HUDEP-2 (cell line): ENCODE data around the gene STXBP5L.
"Not testable (repeated sequence)": the region's sequence is repeated elsewhere in the genome, so short reads cannot be mapped to it uniquely, and the experiment has no call there.

Source experiments
- DNase-seq, 76 experiments: peaks; one replicate each; lab custom pipeline; 2025; ENCODE audit not compliant: unreplicated experiment in 76 of 76; lab: John Stamatoyannopoulos, UW

STXBP5L gene

GRCh38 chr3:121223116-121223515 is 315.1 kb downstream of the STXBP5L start:
- DNase-seq: no peak

DNA sequence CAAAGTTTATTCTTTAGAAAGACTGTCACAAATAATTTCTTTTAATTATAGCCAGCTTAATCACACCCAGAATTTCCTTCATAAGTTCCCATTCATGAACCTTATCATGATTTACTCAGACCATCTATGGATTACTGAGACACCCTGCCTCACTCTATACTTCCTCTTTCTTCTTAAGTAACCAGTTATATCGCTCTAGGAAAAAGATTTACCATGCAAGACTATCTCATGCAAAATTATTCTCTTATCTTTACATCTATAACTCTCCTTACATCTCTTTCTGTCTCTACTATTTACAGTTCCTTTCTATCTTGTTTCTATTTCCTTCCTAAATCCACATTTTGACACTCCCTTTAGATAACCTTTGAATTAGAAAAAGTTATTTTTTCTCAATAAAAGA is 321.0 kb downstream of the STXBP5L start:
- DNase-seq: no peak

GRCh38 chr3:121230194-121230593 is 322.2 kb downstream of the STXBP5L start:
- DNase-seq: not testable (repeated sequence)

DNA sequence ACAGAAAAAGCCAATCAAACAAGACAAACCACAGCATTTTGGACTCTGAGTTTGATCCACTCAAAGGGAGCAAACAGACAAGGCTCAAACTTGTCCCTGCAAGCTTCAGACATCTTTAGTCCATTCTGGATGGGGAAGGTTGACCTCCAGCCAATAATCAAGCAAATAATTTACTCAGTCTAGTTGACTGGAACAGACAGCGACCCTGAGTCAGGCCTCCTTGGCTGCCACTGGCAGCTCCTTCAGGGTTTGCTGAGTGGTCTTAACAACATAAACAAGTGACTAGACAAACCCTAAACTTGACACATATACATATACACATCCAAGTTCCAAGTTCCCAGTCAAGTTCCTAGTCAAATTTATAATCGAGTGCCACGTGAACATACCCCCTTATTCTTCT is 323.9 kb downstream of the STXBP5L start:
- no peak for DNase-seq

GRCh38 chr3:121232309-121233225 is 324.6 kb downstream of the STXBP5L start:
- no peak for DNase-seq

GRCh38 chr3:121243208-121243607 is 335.2 kb downstream of the STXBP5L start:
- no peak for DNase-seq

DNA sequence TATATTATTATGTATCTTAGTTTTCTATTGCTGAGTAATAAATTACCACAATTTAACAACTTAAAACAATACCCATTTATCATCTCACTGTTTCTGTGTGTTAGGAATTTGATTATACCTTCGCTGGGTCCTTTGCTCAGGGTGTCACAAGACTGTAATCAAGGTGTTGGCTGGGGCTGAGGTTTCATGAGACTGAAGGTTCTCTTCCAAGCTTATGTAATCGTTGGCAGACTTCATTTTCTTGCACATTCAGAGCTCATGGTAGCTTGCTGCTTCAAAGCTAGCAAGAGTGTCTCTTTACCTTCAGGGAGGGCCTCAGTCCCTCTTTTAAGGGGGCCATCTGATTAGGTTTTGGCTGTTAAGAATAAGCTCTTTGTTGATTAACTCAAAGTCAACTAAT is 344.7 kb downstream of the STXBP5L start:
- DNase-seq: no peak

DNA sequence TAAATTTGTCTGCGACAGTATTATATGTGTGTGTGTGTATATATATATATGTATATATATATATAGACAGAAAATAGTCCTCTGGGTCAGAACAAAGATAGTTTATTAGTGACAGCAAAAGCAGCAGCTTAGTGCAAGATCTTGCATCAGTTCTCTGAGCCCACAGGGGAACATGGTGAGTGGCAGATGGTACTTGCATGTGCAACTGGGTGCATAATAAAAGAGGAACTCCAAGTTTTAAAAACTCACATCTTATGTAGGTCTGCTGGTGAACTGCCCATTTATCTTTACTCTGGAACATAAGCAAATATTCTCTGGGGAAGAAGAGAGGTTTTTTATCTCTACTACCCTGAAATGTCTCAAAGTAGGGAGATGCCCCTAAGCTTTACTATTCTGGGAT is 361.4 kb downstream of the STXBP5L start:
- no peak for DNase-seq

DNA sequence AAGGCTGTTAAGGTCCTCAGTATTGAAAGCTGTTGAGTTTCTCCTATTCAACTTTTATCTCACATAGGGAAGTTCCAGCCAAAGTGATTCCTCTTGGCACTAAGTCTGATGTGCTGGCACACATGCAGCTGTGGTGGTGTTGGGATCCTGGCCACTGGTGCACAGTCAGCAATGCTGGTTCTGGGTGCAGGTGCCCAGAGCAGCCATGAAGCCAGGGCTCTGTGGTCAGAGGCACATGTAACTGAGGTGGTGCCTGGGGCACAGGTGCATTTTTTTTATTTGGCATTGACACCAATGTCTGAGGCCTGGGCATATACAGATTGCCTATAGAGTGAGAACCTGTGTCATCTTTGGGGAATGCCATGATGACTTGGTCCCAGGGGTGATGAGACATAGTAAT is 366.4 kb downstream of the STXBP5L start:
- DNase-seq: no peak

GRCh38 chr3:121295452-121295851 is 387.4 kb downstream of the STXBP5L start:
- DNase-seq: no peak

DNA sequence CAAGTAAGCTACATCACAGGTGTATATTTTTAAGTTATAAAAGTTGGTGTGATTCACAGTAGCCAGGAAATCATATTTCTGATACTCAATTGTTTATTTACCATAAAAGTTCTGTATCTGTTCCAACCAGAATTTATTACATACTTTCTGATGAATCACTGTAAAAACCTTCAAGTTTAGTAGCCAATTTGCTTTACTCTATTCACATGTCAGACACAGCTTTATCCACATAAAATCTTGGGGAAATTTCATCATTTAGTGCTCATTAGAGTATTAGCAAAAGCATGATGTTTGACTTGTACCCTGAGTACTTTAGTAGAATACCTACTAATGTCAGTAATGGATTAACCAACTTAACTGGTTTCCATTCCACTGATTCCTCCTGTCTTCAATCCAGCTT is 388.0 kb downstream of the STXBP5L start:
- DNase-seq: no peak

DNA sequence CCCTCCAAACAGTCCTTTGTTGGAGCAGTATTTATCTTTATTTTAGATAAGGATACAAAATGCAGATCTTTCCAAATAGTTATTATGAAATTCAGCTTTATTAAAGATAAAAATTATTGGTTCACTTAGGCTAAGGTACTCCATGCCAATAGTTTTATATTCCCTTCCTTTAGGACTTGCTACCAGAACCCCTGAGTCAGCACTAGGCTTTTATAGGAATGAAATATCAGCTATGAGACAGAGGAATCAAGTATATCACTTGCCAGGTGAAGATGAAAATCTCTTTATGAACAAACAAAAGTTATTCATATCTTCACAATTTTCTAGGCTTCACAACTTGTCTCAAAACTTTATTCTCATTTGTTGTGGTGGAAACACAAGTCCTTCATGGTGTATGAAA is 416.3 kb downstream of the STXBP5L start:
- no peak for DNase-seq

DNA sequence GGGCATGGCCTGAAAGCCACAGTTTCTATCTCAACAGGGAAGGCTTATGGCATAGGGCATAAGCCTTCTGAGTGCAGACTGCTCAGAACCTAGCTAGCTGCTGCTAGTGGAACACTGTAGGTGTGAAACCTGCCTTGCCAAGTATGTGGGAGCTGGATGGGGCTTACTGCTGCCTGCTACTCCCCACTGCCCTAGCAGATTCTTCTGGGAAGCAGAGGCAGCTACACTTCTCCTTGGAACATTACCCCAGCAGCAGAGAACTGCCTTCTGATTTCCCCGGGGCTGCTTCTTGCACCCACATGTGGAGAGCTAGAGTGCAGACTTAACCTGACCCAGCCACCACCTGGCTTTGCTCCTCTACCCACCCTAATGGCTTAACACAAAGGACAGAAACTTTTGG is 422.1 kb downstream of the STXBP5L start:
- no peak for DNase-seq

DNA sequence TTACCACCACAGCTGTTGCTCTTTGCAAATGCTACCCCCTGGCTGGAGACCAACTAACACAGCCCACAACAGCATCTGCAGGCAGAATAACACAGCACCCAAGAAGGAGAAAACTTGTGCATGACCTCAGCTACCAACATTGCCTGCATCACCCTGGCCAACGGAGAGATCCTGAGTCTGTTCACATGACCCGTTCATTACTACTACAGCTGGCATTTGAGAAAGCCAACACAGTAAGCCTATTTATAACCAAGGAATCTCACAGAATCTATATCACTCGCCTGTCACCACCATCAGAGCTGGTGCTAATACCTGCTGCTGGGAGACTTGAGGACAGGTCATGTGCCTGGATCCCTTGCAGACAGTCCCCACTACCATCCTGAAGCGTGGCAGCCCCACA is 422.6 kb downstream of the STXBP5L start:
- no peak for DNase-seq

DNA sequence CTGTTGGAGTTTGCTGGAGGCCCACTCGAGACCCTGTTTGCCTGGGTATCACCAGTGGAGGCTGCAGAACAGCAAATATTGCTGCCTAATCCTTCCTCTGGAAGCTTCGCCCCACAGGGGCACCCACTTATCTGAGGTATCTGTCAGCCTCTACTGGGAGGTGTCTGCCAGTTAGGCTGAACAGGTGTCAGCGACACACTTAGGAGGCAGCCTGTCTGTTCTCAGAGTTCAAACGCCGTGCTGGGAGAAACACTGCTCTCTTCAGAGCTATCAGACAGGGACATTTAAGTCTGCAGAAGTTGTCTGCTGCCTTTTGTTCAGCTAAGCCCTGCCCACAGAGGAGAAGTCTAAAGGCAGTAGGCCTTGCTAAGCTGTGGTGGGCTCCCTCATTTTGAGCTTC is 448.0 kb downstream of the STXBP5L start:
- DNase-seq: not testable (repeated sequence)

GRCh38 chr3:121362035-121362734 is 454.2 kb downstream of the STXBP5L start:
- no peak for DNase-seq

DNA sequence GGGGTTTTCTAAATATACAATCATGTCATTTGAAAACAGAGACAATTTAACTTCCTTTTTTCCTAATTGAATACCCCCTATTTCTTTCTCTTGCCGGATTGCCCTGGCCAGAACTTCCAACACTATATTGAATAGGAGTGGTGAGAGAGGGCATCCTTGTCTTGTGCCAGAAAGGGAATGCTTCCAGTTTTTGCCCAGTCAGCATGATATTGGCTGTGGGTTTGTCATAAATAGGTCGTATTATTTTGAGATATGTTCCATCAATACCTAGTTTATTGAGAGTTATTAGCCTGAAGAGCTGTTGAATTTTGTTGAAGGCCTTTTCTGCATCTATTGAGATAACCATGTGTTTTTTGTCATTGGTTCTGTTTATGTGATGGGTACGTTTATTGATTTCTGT is 480.3 kb downstream of the STXBP5L start:
- DNase-seq: not testable (repeated sequence)

DNA sequence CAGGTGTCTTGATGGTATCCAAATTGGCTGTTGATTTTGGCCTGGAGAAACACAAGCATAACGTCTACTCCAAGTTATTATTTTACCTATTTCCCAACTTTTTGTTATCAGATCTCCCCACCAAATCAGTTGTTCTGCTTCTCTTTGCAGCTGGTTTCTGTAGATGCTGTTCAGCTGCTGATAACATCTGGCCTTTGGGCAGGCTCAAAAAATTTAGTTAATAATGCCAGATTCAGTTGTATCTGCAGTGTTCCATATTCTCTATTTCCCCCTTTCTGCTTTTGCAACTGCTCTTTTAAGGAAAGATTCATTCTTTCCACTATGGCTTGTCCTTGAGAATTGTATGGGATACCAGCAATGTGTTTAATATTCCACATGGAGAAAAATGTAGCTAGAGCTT is 488.0 kb downstream of the STXBP5L start:
- DNase-seq: not testable (repeated sequence)

DNA sequence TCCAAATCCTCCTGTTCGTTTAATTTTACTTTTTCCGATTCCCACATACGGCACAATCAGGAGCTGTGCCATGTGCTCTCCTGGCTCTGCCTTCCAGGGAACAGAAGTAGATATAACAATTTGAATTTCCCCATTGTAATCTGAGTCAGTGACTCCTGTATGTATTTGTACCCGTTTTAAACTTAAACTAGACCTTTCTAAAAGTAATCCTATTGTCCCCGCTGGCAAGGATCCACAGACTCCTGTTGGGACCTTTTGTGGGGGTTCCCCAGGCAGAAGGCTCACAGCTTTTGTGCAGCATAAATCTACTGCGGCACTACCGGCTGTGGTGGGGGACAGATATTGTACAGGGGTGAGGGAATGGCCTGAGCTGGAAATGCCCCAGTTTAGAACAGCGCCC is 490.0 kb downstream of the STXBP5L start:
- not testable (repeated sequence) for DNase-seq

DNA sequence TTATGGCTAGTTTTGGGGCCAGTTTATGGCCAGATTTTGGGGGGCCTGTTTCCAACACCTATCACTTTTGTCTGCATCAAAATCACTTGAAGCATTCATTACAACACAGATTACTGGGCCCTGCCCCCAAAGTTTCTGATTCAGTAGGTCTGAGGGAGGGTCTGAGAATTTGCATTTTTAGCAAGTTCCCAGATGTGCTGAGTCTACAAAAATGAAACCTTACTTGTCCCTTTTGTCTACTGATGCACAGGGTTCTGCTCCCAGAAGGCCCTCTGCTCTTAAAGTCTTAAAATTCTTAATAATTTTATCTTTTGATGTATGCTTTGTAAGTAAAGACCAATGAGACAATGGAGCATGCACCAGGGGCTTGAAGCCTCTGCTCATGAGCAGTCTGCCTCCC is 491.8 kb downstream of the STXBP5L start:
- DNase-seq: no peak

DNA sequence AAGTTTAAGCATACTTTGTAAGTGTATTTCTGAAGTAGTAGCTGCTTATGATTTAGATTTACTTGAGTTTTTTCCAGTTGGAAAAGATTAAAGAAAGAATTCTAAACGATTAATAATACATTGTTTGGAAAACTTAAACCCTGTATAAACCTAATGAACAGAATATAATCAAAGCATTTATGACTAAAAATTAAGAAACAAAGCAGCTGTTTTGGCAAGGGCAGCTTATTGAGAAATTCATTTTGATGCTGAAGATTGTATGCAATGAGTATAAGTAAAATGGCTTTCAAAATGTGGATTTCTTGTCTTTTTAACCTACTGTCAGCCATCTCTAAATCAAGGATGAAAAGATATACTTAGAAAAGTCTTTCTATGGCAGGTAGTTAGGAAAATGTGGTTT is 497.6 kb downstream of the STXBP5L start:
- DNase-seq: no peak

DNA sequence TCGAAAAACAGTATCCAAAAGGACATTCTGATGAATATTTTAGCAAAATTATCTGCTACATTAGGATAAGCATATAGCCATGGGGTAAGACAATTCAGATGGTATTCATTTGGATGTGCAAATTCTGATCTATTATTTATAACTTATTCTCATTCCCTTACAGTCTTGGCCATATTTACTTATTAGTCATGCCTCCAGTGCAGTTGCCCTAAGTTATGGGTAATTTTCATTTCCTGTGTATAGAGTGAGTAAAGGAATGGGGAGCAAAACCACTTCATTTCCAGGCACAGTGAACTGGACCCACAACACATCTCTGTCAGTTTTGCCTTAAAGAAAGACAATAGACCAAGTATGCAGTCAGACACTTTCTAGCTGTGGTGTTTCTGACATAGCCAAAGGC is 503.5 kb downstream of the STXBP5L start:
- no peak for DNase-seq
